GM18511 (cell line): ENCODE data around the gene AQP9.

ENCODE experiments used
- ATAC-seq: cut with Tn5 transposase; IDR thresholded peaks from one replicate; pipeline ENCODE4 v1.9.1; 2021; ENCODE audit warnings: mild to moderate bottlenecking, moderate library complexity; ENCODE audit not compliant: unreplicated experiment

The AQP9 gene

DNA sequence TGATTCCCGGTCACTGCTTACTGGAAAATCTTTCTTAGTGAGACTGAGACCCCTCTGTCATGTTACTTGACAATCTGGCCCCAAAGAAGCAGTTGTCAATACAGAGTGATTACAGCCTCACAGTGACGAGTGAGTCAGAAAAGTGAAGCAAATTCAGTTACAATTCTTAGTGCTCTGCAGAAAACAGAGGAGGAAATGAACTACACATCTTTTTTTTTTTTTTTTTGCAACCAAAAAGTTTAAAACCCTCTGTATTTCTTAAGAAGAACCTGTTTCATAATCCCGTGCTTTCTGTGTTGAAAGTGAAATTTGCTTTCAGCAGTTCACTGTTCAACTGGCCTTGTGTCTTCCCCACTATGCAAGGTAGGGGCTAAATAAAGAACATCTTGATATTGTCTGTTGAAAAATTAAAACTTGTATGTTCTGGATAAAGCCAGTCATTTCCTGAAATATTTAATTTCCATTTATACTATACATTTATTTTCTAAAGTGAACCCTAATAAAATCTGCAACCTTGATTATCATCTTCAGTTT, 1.9 kb downstream of the AQP9 start:
- ATAC-seq, result no peak

DNA sequence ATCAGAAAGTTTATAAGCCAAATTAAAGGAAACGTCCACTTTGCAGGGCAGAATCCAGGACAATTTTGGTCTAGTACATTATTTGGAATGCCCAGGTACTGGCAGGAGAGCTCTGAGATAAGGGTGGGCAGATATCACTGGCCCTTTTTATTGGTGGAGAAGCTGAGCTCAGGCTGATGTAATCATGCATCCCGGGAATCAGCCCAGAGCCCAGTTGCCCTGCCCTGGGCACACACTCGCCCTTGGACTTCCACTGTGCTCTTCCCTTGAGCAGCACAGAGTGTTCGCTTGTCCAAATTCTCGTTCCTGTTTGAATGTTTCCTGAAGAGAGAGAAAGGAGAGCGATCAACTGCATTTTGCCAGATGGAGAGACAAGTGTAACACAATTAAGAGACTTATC, 3.7 kb downstream of the AQP9 start:
- ATAC-seq, result no peak

DNA sequence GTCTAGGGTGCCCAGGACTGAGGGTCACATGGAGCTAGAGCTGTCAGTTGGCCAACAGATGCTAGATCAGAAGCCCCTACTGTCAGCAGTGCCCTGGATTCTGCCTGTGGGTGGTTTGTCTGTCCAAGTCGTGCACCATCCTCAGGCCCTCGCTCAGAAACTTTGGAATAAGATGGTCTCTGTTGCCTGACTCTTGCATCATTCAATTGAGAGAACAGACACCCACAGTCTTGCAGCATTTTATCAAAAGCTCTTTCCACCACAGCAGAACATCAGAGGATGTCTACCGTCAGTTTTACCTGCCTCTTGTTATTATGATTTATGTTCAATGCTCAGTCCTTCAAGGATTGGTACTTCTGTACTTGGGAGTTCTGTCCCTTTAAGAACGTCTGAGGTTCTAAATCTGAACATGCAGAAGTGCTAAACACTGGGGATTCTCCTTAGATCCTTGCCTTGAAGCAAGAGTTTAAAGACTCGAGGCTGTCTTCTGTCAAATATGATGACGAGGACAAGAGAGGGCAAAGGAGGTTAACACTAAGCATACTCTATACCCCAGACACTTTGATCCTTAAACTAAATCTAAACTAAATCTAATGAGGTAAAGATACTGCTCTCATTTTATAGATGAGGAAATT, 4.8 kb downstream of the AQP9 start:
- ATAC-seq, result no peak

DNA sequence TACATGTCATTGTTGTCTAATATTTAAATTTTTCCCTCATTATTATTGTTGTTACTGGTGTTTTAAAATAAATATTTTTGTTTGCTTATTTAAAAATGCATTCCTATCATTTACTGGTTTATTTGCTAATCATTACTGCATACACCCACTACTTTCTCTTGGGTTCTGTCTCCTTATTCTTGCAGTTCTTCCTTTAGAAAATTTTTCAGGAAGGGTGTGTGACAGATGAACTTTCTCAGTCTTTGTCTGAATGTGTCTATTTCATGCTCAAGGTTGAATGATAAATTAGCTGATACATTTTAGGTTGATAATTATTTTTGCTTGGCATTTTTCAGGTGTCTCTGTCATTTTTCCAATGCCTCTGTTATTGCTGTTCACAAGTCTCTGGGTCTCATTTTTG, 7.4 kb downstream of the AQP9 start:
- no peak for ATAC-seq

DNA sequence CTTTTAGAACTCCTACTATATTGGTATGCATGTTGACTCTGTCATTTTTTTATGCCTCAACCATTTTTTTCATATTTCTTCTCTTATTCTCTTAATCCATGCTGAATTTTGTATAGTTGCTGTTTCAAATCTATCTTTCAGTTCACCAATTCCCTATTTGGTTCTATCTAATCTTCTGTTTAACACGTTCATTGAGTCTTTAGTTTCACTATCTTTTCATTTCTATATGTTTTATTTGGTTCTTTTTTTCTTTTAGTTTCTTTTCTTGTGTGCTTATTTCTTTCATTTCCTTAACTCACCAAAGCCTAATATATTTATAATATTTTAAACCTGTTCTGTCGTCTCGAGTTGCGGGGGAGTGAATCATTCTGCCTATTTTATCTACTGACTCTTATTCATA, 8.0 kb downstream of the AQP9 start:
- ATAC-seq, result no peak

DNA sequence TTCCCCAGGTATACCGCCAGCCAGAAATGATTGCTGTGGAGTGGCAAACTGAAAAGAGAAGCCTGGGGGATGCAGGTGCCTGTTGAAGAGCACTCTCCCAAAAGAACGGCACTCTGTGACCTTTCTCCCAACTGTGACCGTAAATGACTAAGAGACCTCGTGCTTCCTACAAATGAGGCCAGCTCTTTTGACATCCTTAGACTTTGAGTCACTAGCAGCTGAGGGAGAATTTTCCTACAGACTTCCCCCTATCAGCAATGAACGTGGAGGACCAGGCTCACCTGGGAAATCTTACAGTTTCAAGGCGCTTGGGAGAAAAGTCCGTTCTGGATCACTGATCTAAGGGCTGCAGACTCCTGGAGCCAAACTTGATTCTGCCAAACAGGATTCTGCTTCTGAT, 8.6 kb downstream of the AQP9 start:
- ATAC-seq, result no peak

DNA sequence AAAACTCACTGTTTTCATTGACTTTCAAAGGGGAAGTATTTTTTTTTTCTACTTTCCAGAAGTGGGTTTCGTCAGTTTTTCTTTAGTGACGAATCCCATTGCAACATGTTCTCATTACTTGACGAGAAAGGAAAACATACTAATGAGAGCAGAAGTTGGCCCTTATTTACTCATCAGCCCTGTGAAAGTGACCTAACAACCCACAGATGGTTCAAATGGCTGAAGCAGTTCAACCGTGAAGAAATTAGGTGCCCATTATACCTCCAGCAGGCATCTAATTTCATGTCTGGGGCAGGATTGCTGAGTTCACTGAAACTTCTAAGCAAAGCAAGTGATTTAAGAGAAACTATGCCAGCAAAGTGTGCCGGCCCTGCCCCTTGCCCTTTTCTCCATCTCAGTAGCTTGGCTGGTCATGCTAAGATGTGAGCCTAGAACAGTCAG, 9.0 kb downstream of the AQP9 start:
- no peak for ATAC-seq

DNA sequence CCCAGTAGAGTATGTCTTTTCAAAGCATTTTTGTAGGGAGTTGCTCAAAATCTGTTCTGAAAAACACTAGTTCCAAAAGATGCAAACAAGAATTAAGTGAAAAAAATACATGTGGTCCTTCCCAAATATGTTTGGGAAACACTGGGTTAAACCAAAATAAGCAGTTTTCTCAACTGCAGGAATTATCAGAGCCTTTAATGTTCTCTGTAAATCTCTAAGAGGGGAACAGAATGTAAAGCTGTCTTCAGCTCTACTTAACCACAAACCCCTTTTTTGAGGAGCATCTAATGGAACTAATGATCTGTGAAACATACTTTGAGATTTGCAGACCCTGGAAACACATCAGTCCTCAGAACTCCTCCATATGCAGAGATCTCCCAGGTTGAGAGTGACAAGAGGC, 9.9 kb downstream of the AQP9 start:
- ATAC-seq, result no peak

DNA sequence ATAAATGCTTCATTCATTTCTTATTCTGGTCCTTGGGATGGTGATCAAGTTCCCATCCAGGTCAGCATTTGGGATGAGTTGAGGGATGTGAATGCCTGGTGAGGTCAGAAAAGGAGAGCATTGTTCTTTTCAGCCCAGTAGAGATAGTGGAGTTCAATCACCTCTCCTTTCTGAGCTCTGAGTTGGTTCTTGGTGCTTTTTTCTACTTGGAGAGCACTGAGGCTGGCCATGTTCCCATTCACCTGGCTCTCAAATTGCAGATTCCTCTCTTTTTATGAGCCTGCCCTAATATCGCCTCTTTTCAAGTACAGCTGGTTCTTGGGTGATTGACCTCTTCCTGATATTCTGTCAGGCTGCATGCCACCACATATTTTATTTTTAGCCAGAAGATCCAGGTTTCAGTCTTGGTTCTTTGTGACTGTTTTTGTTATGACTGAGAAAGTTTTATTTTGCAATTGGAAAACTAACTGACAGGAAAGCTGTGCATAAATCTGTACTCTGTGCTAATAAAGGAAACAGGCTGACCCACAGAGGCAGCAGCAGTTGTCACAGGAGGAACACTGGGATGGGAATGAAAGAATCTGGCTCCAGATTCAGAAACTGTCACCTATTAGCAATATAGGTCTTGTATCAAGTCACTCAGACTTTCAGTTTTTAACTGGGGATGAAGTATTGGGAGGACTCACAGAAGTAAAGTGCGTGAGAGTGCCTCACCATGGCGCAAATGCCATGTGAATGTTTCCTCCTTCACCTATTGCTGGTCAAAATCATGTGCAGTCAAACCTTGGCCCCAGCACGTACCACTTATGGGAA, 10.7 kb downstream of the AQP9 start:
- ATAC-seq, result no peak

DNA sequence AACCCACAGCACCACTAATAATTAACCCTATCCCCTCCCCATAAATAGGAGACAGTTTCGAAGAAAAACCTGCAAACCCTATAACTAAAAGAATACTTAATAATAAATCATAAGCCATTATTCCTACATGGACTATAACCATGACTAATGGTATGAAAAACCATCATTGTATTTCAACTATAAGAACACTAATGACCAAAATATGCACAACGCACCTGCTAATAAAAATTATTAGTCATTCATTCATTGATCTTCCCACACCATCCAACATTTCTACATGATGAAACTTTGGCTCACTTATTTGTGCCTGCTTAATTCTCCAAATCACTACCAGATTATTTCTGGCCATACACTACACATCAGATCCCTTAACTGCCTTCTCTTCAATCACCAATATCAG, 16.6 kb downstream of the AQP9 start:
- ATAC-seq, result no peak

DNA sequence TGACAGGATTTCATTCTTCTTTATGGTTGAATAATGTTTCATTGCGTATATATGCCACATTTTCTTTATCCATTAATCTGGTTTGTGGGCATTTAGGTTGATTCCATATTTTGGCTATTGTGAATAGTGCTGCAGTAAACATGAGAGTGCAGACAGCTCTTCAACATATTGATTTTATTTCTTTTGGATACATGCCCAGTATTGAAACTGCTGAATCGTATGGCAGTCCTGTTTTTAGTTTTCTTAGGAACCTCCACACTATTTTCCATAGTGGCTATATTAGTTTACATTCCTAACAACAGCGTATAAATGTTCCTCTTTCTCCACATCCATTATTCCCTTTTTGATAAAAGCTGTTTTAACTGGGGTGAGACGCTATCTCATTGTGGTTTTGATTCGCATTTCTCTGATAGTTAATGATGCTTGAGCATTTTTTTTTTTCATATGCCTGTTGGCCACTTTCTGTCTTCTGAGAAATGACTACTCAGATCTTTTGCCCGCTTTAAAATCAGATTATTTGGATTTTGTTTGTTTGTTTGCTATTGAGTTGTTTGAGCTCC, 21.7 kb downstream of the AQP9 start:
- no peak for ATAC-seq

DNA sequence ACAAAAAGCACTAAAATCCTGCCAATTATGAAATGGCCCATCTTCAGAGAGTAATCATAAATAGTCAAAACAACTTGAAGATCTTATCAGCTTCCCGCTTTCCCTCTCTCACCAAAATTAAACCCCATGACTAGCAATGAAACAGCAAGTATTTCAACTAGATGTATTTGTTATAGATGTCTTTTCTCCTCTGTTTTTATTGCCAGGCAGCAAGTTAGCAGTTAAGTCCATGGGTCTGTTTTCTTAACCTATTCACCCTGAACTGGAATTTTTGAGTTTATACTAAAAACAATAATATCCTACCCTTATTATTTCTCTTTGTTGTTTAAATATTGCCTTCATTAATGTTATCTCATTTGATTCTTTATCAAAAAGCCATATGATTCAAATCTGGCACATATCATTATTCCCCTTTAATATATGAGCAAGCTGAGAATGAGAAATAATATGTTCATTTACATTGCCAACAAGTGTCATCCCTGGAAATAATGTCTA, 23.3 kb downstream of the AQP9 start:
- ATAC-seq, result no peak

DNA sequence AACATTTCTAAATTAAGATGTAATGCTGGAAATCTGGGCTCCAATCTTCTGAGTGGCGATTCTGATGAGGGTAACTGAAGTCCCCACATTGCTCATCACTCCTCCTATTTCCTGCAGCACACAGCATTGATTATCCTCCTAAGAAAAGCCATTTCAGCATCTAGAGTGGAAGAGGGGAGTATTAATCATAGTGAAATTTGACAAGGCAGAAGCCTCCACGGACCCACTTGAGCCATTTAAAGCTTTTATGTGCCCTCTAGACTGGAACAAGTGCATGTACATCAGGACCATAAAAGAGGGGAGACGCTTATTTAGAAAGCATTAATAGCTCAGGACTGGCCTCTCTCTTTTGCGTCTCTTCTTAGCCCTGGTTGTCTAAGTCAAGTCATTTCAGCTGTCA, 25.8 kb downstream of the AQP9 start:
- no peak for ATAC-seq

DNA sequence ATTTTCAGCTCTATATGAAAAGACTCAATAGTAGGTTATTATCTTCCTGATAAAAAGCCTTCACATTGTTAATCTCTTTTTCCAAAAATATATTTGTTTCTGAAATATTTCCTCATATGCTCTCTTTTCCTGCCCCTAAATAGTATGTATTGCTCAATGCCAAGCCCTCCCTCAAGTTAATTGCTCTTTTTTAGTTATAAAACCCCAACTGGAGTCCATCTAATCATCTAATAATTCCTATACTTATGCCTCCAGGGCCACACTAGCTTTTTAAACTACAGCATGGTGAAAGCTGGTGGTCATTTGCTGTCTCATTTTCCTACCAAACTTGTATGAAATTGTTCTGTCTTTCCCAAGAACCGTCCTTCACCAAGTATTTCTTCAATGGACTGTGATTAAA, 26.7 kb downstream of the AQP9 start:
- no peak for ATAC-seq

DNA sequence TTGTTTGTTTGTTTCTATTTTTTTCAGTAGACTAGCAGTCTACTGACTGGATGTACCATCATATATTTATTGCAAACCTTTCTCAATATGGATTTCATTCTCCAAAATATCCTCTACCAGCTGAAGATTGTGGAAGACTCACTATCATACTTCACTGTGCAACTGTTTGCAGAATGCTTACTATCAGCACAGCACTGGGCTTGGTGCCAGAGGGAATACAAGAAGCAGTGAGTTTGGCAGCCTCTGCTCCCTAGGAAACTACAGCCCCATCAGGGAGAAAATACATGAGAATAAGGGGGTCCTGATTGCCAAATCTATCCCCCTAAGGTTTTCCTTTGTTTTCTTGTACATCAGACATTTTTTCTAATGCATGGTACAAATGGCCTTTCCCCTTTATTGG, 27.5 kb downstream of the AQP9 start:
- no peak for ATAC-seq

DNA sequence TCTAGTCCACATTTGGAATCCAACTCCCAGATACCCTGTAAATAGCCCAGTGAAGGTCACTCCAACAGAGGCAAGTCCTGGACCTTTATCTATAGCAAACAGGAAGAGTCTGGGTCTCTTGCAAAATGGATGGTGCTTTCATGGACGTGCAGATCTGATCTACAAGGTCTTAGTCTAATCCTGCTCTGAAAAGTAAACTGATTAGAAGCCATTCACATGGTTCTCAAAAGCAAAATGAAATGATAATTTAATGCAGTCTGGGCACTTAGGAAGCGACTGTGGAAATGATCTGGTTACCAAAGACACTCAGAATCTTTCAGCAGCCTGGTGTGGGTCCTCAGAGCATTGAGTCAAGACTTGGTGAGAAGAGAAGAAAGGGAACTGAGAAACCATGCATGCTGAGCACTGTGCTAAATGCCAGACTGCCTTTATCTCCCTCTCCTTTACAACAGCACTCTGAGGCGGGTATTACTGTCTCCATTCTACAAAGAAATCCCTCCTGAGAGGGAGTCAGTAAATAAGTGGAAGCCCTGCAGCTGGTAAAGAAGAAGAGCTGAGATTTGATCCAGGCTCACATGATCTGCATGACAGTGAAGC, 29.0 kb downstream of the AQP9 start:
- no peak for ATAC-seq

DNA sequence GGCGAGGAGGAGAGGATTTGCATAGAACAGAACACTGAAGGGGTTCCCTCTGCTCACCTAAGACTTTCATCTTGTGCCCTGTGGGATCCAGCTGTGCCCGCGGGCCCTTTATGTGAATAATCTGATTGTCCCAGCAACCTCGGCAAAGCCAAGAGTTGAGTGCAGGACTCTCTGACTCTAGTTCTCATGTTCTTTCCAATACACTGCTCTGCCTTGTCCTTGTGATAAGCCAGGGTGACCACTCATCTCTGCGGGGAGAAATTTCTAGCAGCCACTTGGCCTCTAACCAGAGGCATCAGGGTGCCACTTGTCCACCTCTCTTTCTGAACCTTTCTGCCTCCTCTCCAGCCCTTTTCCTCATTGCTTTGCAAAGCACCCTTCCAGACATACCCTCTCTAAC, 31.8 kb downstream of the AQP9 start:
- no peak for ATAC-seq

DNA sequence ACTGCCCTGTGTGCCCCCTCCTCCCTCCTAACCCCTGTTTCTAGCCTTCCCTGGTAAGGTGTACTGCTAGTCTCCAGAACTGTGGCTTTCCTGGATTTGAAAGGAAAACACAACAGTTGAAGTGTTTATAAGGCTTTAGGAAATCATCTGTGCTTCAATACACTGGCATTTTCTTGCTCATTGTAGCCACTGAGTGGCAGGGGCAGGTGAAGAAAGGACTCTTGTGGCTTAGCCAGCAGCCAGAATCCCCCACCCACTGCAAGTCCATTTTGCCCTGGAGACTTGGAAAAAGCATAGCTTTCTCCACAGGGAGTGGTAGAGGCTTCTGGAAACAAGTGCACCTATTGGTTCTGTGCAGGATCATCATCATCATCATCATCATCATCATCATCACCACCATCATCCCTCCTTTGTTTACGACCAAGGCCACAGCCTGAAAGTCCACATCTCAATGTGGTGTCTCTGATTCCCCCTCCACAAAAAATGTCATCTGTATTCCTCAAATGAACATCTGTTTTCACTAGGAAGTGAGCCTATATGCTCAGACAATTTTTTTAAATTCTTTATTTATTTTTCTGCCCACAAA, 33.4 kb downstream of the AQP9 start:
- no peak for ATAC-seq

DNA sequence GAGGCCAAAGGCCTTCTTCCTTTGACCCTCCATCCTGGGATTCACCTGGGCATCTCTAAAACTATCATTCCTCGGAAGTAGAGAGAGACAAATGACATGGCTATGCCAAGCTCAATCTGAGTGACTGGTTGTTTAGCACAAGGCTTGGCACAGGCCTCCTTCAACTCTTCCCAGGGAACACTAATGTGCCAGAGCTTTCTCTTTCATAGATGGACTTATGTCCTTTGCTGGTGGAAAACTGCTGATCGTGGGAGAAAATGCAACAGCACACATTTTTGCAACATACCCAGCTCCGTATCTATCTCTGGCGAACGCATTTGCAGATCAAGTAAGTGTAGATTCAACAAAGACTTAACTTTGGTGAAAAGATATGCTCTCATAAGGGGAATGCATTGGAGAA, 36.5 kb downstream of the AQP9 start:
- ATAC-seq, result no peak

DNA sequence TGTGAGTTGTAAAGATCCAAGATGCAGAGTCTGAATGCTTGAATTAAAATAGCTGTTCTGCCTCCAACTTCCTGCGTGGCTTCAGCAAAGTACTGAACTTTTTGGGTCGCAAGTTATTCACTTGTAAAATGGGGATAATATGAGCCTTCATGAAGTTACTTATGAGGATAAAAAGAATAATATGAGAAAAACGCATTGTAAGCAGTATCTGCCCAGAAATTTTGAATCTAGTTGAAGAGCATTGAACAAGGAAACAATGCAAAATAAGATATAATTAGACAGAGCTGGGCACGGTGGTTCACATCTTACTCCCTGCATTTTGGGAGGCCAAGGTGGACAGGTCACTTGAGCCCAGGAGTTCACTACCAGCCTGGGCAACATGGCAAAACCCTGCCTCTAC, 37.8 kb downstream of the AQP9 start:
- no peak for ATAC-seq

DNA sequence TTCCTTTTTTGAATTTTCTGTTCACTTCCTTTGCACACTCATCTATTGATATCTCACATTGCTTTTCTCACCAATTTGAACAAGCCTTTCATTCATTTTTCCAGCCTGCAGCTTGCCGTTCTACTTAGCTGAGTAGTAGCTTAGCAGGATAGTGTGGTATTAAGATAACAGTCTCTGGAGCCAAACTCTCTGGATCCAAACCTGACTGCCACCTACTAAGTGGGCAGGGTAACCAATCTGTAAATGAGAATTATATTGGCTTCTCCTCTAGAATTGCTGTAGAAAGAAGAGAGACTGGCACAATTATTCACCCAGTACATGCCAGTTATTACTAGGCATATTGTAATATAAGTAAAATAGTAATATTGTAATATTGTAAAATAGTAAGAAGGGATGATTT, 40.5 kb downstream of the AQP9 start:
- ATAC-seq, result no peak
